Nephron (organoid): ENCODE results near the gene CPLX3.

Experiments
- H3K27ac Mint-ChIP-seq, 3 experiments: 2 replicates each; pipeline ENCODE4 v1.8.0; 2020; ENCODE audit warnings: mixed read lengths in 3 of 3, mild to moderate bottlenecking in 2 of 3, moderate library complexity in 1 of 3
- H3K27me3 Mint-ChIP-seq: 2 replicates; pipeline ENCODE4 v1.8.0; 2021; ENCODE audit warnings: low read depth, mild to moderate bottlenecking, moderate library complexity, mixed read lengths
- H3K36me3 Mint-ChIP-seq: 2 replicates; pipeline ENCODE4 v1.8.0; 2020; ENCODE audit warnings: low read depth, mixed read lengths
- H3K4me1 Mint-ChIP-seq: 2 replicates; pipeline ENCODE4 v1.8.0; 2020; ENCODE audit warnings: mixed read lengths
- H3K4me3 Mint-ChIP-seq, 3 experiments: 2 replicates each; pipeline ENCODE4 v1.8.0; 2020; ENCODE audit warnings: mild to moderate bottlenecking in 3 of 3, mixed read lengths in 3 of 3, moderate library complexity in 2 of 3
- H3K9me3 Mint-ChIP-seq: 2 replicates; pipeline ENCODE4 v1.8.0; 2020; ENCODE audit warnings: mixed read lengths
- CTCF ChIP-seq, 3 experiments: fragments of 200-600 bp; sonication (generic); IDR thresholded peaks; one replicate each; pipeline ENCODE4 v1.5.0; 2021; ENCODE audit warnings: antibody characterized with exemption in 3 of 3; ENCODE audit not compliant: unreplicated experiment in 3 of 3

The CPLX3 gene

GRCh38 chr15:74826364-74826819 lies at the start of gene CPLX3:
Gene CPLX3 (plus strand): TSS chr15:74826627. CDS start chr15:74826704, 77 bp downstream.
- no peak within 1 kb of the TSS for H3K27ac Mint-ChIP-seq
- H3K36me3 Mint-ChIP-seq = no peaks in the 10 kb centered on the region
- H3K9me3 Mint-ChIP-seq = no peaks in the 10 kb centered on the region
- H3K4me1 Mint-ChIP-seq = no peaks in the 10 kb centered on the region
- no peak for TF ChIP-seq CTCF (IDR thresholded peaks at IDR 0.05; ENCODE audit: unreplicated experiment in 3 of 3)
- H3K4me3 Mint-ChIP-seq = no peak within 1 kb of the TSS
- H3K27me3 Mint-ChIP-seq = peaks cover 83% of the 10 kb centered on the region

DNA sequence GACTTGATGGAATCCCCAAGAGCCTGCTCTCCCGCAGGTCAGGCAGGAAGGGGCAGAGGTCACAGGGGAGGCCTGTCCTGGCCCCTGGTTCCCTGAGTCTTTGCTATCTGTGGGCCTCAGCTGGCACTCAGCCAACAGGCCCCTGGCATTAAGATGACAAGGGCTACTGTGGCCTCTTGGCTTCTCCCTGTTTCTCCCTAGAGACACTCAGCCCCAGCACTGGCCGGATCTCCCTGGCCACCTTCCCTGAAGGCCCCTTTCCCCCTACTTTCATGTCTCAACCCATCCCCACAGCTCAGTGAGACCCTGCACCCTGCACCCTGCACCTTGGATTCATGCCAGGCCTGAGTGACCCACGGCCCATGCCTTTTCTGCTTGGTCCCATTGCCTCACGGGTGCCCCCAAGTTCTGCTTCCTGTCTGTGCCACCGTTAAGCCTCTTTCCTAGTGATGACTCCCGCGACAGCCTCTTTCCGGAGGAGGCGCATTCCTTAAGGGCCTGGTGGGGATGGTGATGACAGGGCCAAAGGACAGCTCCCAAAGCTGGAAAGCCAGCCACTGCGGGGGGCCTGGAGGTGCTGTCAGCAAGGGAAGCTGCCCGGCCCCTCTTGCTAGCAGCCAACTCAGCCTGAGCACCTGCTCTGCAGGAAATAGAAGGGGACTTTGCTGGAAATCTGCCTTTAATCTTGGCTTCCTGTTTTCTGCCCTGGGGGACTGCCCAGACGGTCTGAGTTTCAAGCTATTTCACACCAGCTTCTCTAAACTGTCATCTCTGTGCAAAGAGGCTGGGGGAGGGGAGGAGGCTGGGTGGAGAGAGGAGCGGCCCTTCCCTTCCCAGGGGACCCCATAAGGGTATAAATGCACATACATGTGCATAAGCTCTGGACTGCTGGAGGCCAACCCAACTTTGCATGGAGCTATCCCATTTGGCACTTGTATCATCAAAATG lies 49.3 kb upstream of the CPLX3 start:
- H3K36me3 Mint-ChIP-seq = no peaks in the 10 kb centered on the region
- peak overlapping the region in 1 of 3 experiments; percentile 20 for H3K4me3 Mint-ChIP-seq
- H3K27me3 Mint-ChIP-seq = no peaks in the 10 kb centered on the region
- no peak for TF ChIP-seq CTCF (IDR thresholded peaks at IDR 0.05; ENCODE audit: unreplicated experiment in 3 of 3)
- H3K9me3 Mint-ChIP-seq = no peaks in the 10 kb centered on the region
- H3K4me1 Mint-ChIP-seq = peaks cover 47% of the 10 kb centered on the region
- peak overlapping the region; percentile 25 to 56 (median 27) for H3K27ac Mint-ChIP-seq

GRCh38 chr15:74777769-74778598 lies 48.4 kb upstream of the CPLX3 start:
- Mint-ChIP-seq H3K27me3 (no peaks in the 10 kb centered on the region), H3K4me1 (peaks cover 50% of the 10 kb centered on the region), H3K27ac (peak overlapping the region in 1 of 3 experiments; percentile 56), H3K4me3 (no peak overlapping the region), H3K9me3 (no peaks in the 10 kb centered on the region), H3K36me3 (no peaks in the 10 kb centered on the region)
- TF ChIP-seq CTCF (IDR thresholded peaks at IDR 0.05; ENCODE audit: unreplicated experiment in 3 of 3) = no peak

DNA sequence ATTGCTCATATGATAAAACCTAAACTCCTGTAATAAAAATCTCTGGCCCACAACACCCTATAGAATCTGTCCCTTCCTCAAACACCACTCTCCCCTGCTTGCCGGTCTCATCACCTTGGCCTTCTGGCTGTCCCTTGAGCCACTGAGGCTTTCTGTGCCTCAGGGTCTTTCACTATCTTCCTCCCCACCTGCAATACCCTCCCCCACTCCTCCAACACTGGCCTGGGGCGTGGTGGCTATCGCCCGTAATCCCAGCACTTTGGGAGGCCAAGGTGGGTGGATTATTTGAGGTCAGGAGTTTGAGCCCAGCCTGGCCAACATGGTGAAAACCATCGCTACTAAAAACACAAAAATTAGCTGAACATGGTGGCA lies 47.8 kb upstream of the CPLX3 start:
- Mint-ChIP-seq H3K9me3 (no peaks in the 10 kb centered on the region), H3K27me3 (no peaks in the 10 kb centered on the region), H3K36me3 (no peaks in the 10 kb centered on the region), H3K4me3 (peak overlapping the region in 1 of 3 experiments; percentile 66), H3K4me1 (peaks cover 56% of the 10 kb centered on the region), H3K27ac (no peak overlapping the region)
- no peak for TF ChIP-seq CTCF (IDR thresholded peaks at IDR 0.05; ENCODE audit: unreplicated experiment in 3 of 3)

- Mint-ChIP-seq H3K36me3 (no peaks in the 10 kb centered on the region), H3K9me3 (no peaks in the 10 kb centered on the region), H3K27me3 (no peaks in the 10 kb centered on the region), H3K27ac (peak overlapping the region in 2 of 3 experiments; percentile 50 to 60), H3K4me3 (peak overlapping the region; percentile 66 to 83 (median 72)), H3K4me1 (peaks cover 59% of the 10 kb centered on the region)
- no peak for TF ChIP-seq CTCF (IDR thresholded peaks at IDR 0.05; ENCODE audit: unreplicated experiment in 3 of 3)
These were observed 47.2 kb upstream of the CPLX3 start for GRCh38 chr15:74779162-74779648.
